IMR-90 (cell line): ENCODE data around the gene FAF1. TPM values are rescaled to one million over a fixed set of nuclear protein-coding genes. Genes with fewer than 3 reads are reported as not detected.
A peak's percentile ranks its signal among the peaks of the same experiment; 100 is the strongest.

Experiments used
- ATAC-seq: fragments of 200-7000 bp; cut with Tn5 transposase; 2 replicates; pipeline ENCODE4 v1.9.1; 2020; ENCODE audit warnings: low read depth, mild to moderate bottlenecking, moderate library complexity
- BruUV-seq: library from RNA; stranded (reverse); fragments of 400-500 nt; replicated peaks from 2 replicates; lab custom pipeline; 2021; lab: Mats Ljungman, UMichigan
- CTCF ChIA-PET: fragments of 300-600 bp; formaldehyde crosslinking; extraction: SDS; loops from one replicate; lab custom pipeline; 2021; ENCODE audit warnings: antibody characterized with exemption; lab: Yijun Ruan, JAX
- POLR2A ChIA-PET: fragments of 300-600 bp; sonication (Branson Sonifier 250); formaldehyde crosslinking; loops from one replicate; lab custom pipeline; 2022; ENCODE audit warnings: antibody characterized with exemption; ENCODE audit not compliant: unreplicated experiment; lab: Charles Lee
- DNase-seq: peaks from one replicate; pipeline ENCODE4 v3.0.0; 2013
- H2AFZ ChIP-seq: replicated peaks from 2 replicates; pipeline ENCODE3; 2013; ENCODE audit warnings: low read length, mild to moderate bottlenecking; ENCODE audit not compliant: poor library complexity
- H2AK5ac ChIP-seq: 2 replicates; pipeline ENCODE4 v1.6.1; 2013; ENCODE audit warnings: low read depth, low read length, inconsistent platforms
- H2AK9ac ChIP-seq: replicated peaks from 2 replicates; pipeline ENCODE3; 2013; ENCODE audit warnings: mild to moderate bottlenecking, low read depth, low read length, moderate library complexity; ENCODE audit not compliant: poor library complexity
- H2BK120ac ChIP-seq: 2 replicates; pipeline ENCODE4 v1.6.1; 2013; ENCODE audit warnings: low read depth, low read length, inconsistent platforms
- H2BK15ac ChIP-seq: 3 replicates; pipeline ENCODE4 v1.6.1; 2013; ENCODE audit warnings: low read depth, low read length, inconsistent platforms
- H2BK20ac ChIP-seq: 2 replicates; pipeline ENCODE4 v1.6.1; 2013; ENCODE audit warnings: low read depth, mild to moderate bottlenecking, inconsistent platforms, low read length, moderate library complexity
- H2BK5ac ChIP-seq: 2 replicates; pipeline ENCODE4 v1.6.1; 2013; ENCODE audit warnings: mild to moderate bottlenecking, low read depth, low read length, inconsistent platforms; ENCODE audit not compliant: poor library complexity, severe bottlenecking
- H3K14ac ChIP-seq: replicated peaks from 2 replicates; pipeline ENCODE4 v1.6.1; 2013; ENCODE audit warnings: low read depth, low read length, inconsistent platforms
- H3K18ac ChIP-seq: 2 replicates; pipeline ENCODE4 v1.6.1; 2013; ENCODE audit warnings: low read depth, low read length, control low read depth
- H3K23ac ChIP-seq: 2 replicates; pipeline ENCODE4 v1.6.1; 2013; ENCODE audit warnings: low read depth, low read length, inconsistent platforms
- H3K27ac ChIP-seq: 2 replicates; pipeline ENCODE4 v1.5.1; 2013; ENCODE audit warnings: mild to moderate bottlenecking, control low read depth, low read length; ENCODE audit not compliant: insufficient read depth
- H3K27me3 ChIP-seq: 2 replicates; pipeline ENCODE4 v1.6.1; 2013; ENCODE audit warnings: low read length; ENCODE audit not compliant: control insufficient read depth, insufficient read depth
- H3K36me3 ChIP-seq: 2 replicates; pipeline ENCODE4 v1.6.1; 2013; ENCODE audit warnings: low read length, mixed read lengths; ENCODE audit not compliant: control insufficient read depth, insufficient read depth
- H3K4ac ChIP-seq: 2 replicates; pipeline ENCODE4 v1.6.1; 2013; ENCODE audit warnings: low read depth, low read length, inconsistent platforms
- H3K4me1 ChIP-seq: 2 replicates; pipeline ENCODE4 v1.6.1; 2013; ENCODE audit warnings: low read length, mixed read lengths; ENCODE audit not compliant: control insufficient read depth, insufficient read depth
- H3K4me2 ChIP-seq: 2 replicates; pipeline ENCODE4 v1.6.1; 2013; ENCODE audit warnings: low read depth, mild to moderate bottlenecking, control low read depth, low read length, moderate library complexity
- H3K4me3 ChIP-seq: 2 replicates; pipeline ENCODE4 v1.5.1; 2013; ENCODE audit warnings: low read depth, mild to moderate bottlenecking, control low read depth, low read length, moderate library complexity; ENCODE audit not compliant: insufficient read depth
- H3K56ac ChIP-seq: 2 replicates; pipeline ENCODE4 v1.6.1; 2013; ENCODE audit warnings: low read length, inconsistent platforms; ENCODE audit not compliant: insufficient read depth; ENCODE audit errors: extremely low read depth
- H3K79me1 ChIP-seq, 2 experiments: 2 replicates each; pipeline ENCODE4 v1.6.1; 2013; ENCODE audit warnings: low read length in 2 of 2, inconsistent platforms in 1 of 2, low read depth in 1 of 2
- H3K9ac ChIP-seq: 2 replicates; pipeline ENCODE4 v1.6.1; 2013; ENCODE audit warnings: low read depth, low read length, control low read depth
- H3K9me1 ChIP-seq: 2 replicates; pipeline ENCODE4 v1.6.1; 2013; ENCODE audit warnings: low read length, inconsistent platforms; ENCODE audit not compliant: insufficient read depth
- H3K9me3 ChIP-seq: 2 replicates; pipeline ENCODE4 v1.6.1; 2013; ENCODE audit warnings: low read length; ENCODE audit not compliant: control insufficient read depth, insufficient read depth
- H4K20me1 ChIP-seq: 2 replicates; pipeline ENCODE4 v1.6.1; 2013; ENCODE audit warnings: low read length, inconsistent platforms; ENCODE audit not compliant: insufficient read depth
- H4K5ac ChIP-seq: 2 replicates; pipeline ENCODE4 v1.6.1; 2013; ENCODE audit warnings: mild to moderate bottlenecking, low read depth, low read length, control low read depth
- H4K8ac ChIP-seq, 2 experiments: 2 replicates each; pipeline ENCODE4 v1.6.1; 2013; ENCODE audit warnings: low read depth in 2 of 2, low read length in 2 of 2, control low read depth in 1 of 2, inconsistent platforms in 1 of 2
- H4K91ac ChIP-seq: 2 replicates; pipeline ENCODE4 v1.6.1; 2013; ENCODE audit warnings: low read depth, low read length, inconsistent platforms; ENCODE audit not compliant: insufficient read depth
- FOS ChIP-seq: fragments of 150-350 bp; IDR thresholded peaks from 2 replicates; pipeline ENCODE4 v1.6.1; 2016; ENCODE audit warnings: low read depth, low read length
- MAFK ChIP-seq: IDR thresholded peaks from 2 replicates; pipeline ENCODE4 v1.6.1; 2012; ENCODE audit warnings: low read depth, low read length, improper control_type of control experiment
- MXI1 ChIP-seq: IDR thresholded peaks from 2 replicates; pipeline ENCODE4 v1.6.1; 2012; ENCODE audit warnings: low read depth, mild to moderate bottlenecking, low read length, moderate library complexity, borderline replicate concordance
- NFE2L2 ChIP-seq: fragments of 150-350 bp; IDR thresholded peaks from 2 replicates; pipeline ENCODE4 v1.6.1; 2016; ENCODE audit warnings: low read depth, mild to moderate bottlenecking, low read length
- USF2 ChIP-seq: fragments of 150-350 bp; IDR thresholded peaks from 2 replicates; pipeline ENCODE4 v1.6.1; 2017; ENCODE audit warnings: mild to moderate bottlenecking, antibody characterized with exemption, low read length, low read depth
- WGBS, 2 experiments: methylation state at CpG; one replicate each; pipeline versions ENCODE4 v1.1.5 to v1.1.7; 2013; ENCODE audit warnings: missing lambda C conversion rate in 2 of 2; ENCODE audit not compliant: insufficient read length in 1 of 2; ENCODE audit errors: extremely low coverage in 2 of 2; 5-methylcytosine and 5-hydroxymethylcytosine counted together
- dilution Hi-C: fragments of 300-500 bp; cut with HindIII; formaldehyde crosslinking; loops from one replicate; pipeline ENCODE4 v1.14.3; 2018; ENCODE audit warnings: low sequenced_read_pairs; ENCODE audit not compliant: unreplicated experiment
- in situ Hi-C: fragments of 300-500 bp; cut with MboI; formaldehyde crosslinking; loops from 3 replicates; pipeline ENCODE4 v1.14.3; 2019; ENCODE audit warnings: low sequenced_read_pairs, inconsistent platforms, mixed read lengths
- intact Hi-C: fragments of 100-400 bp; cut with micrococcal nuclease; formaldehyde crosslinking; loops from 2 replicates; pipeline ENCODE4 v1.10.0; 2022
- polyA plus RNA-seq, 3 experiments: library from polyadenylated mRNA; depleted of rRNA; stranded (reverse); fragments of >200 nt; gene quantifications; 2 replicates each; pipeline ENCODE4 v1.2.3, GENCODE V29; 2012; ENCODE audit warnings: low replicate concordance in 1 of 3
- total RNA-seq: library from RNA; depleted of rRNA; stranded (reverse); fragments of >200 nt; gene quantifications from 2 replicates; pipeline ENCODE4 v1.2.3, GENCODE V29; 2012

Gene FAF1
- total and polyA plus RNA-seq, 2 of the 4 experiments (the other 2 are of a cell fraction) = 18.8 to 72.9 TPM

DNA sequence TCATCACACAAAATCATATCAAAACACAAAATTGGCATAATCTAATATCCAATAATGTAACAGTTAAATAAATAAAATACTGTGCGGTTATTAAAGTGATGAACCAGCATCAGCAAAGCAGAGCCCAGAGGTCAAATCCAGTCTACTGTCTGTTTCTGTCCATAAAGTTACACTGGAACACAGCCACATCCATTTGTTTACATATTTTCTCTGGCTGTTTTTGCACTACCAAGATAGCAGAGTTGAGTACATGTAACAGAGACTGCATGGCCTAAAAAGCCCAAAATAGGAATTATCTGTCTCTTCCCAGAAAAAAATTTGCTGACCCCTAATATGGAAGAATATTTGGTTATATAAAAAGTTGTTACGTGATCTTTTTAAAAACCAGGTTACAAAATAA is 294.7 kb downstream of the FAF1 start:
- POLR2A ChIA-PET = no interaction called here
- H4K91ac ChIP-seq = no peak overlapping the region
- ATAC-seq = peak; percentile 79
- no peak overlapping the region; the same call in 1 of the 2 replicates for H3K27ac ChIP-seq
- H4K20me1 ChIP-seq = no peaks in the 10 kb centered on the region
- dilution Hi-C loops = no loop called here
- in situ Hi-C loops = no loop called here
- no peak overlapping the region for H2AK5ac ChIP-seq
- H3K79me1 ChIP-seq = peaks cover 5 to 6% of the 10 kb centered on the region in 2 experiments; a peak in 3 of 4 replicates
- H3K9me1 ChIP-seq = peaks cover 5% of the 10 kb centered on the region
- TF ChIP-seq MAFK (no peak), NFE2L2 (no peak), FOS (no peak), MXI1 (no peak), USF2 (no peak)
- H3K9ac ChIP-seq = no peak overlapping the region
- H3K4me2 ChIP-seq = no peak overlapping the region
- H2AFZ ChIP-seq = no peak overlapping the region
- H3K56ac ChIP-seq = no peak overlapping the region
- no TSS peak for BruUV-seq
- H3K36me3 ChIP-seq = no peaks in the 10 kb centered on the region
- no peak overlapping the region for H3K18ac ChIP-seq
- H3K14ac ChIP-seq = no peak overlapping the region
- no peak overlapping the region for H3K23ac ChIP-seq
- H3K4me3 ChIP-seq = no peak overlapping the region
- no peaks in the 10 kb centered on the region for H3K27me3 ChIP-seq
- no peak overlapping the region; the same call in 1 of the 2 replicates for H2BK20ac ChIP-seq
- DNase-seq = peak; percentile 57
- CTCF ChIA-PET = no interaction called here
- intact Hi-C loops = no loop called here
- no peak overlapping the region for H2BK15ac ChIP-seq
- H3K4me1 ChIP-seq = peaks cover 9% of the 10 kb centered on the region
- no peak overlapping the region; a peak in 1 of 4 replicates for H4K8ac ChIP-seq
- H4K5ac ChIP-seq = no peak overlapping the region
- peak overlapping the region; percentile 34 for H2BK5ac ChIP-seq
- H3K9me3 ChIP-seq = no peaks in the 10 kb centered on the region
- no peak overlapping the region for H2AK9ac ChIP-seq
- H3K4ac ChIP-seq = no peak overlapping the region
- H2BK120ac ChIP-seq = no peak overlapping the region
- no CpG with 5 or more reads among the region's 2 CpGs for WGBS, 2 experiments
